GM12891 (cell line): ENCODE measurements around the gene TNFRSF4.
"Not testable (repeated sequence)": the region's sequence is repeated elsewhere in the genome, so short reads cannot be mapped to it uniquely, and the experiment has no call there.

Experiments used
- DNase-seq: peaks from one replicate; pipeline ENCODE4 v3.0.0; 2011; ENCODE audit warnings: low spot score; ENCODE audit not compliant: insufficient read length
- FAIRE-seq: peaks from 2 replicates; lab custom pipeline; 2011; peaks lifted over from hg19 to GRCh38; lab: Jason Lieb, UNC
- PAX5 ChIP-seq: IDR thresholded peaks from 2 replicates; pipeline ENCODE4 v1.6.1; 2011; ENCODE audit warnings: low read length, moderate library complexity, mild to moderate bottlenecking; ENCODE audit not compliant: insufficient read depth, severe bottlenecking
- POLR2A ChIP-seq: IDR thresholded peaks from 2 replicates; pipeline ENCODE4 v1.6.1; 2011; ENCODE audit warnings: low read depth, low read length, control low read depth
- POLR2AphosphoS5 ChIP-seq: IDR thresholded peaks from 2 replicates; pipeline ENCODE4 v1.6.1; 2011; ENCODE audit warnings: low read depth, low read length, control low read depth
- POU2F2 ChIP-seq: IDR thresholded peaks from 2 replicates; pipeline ENCODE4 v1.6.1; 2011; ENCODE audit warnings: low read depth, mild to moderate bottlenecking, control low read depth, low read length, moderate library complexity
- SPI1 ChIP-seq: IDR thresholded peaks from 2 replicates; pipeline ENCODE4 v1.6.1; 2011; ENCODE audit warnings: low read depth, low read length, control low read depth
- TAF1 ChIP-seq: IDR thresholded peaks from 2 replicates; pipeline ENCODE4 v1.6.1; 2011; ENCODE audit warnings: low read depth, low read length, control low read depth

TNFRSF4 gene

GRCh38 chr1:1200876-1201810 lies 12.8 kb downstream of the TNFRSF4 start:
- TF ChIP-seq SPI1, result no peak
- TF ChIP-seq POU2F2, result no peak
- no peak for TF ChIP-seq POLR2AphosphoS5
- no peak for TF ChIP-seq TAF1
- TF ChIP-seq POLR2A, result no peak
- TF ChIP-seq PAX5, result no peak
- FAIRE-seq (no peak), DNase-seq (no peak)

GRCh38 chr1:1199961-1200875 lies 13.7 kb downstream of the TNFRSF4 start:
- no peak for TF ChIP-seq TAF1
- TF ChIP-seq SPI1, result no peak
- TF ChIP-seq POLR2AphosphoS5, result no peak
- no peak for TF ChIP-seq POU2F2
- TF ChIP-seq PAX5, result no peak
- DNase-seq (no peak), FAIRE-seq (no peak)

GRCh38 chr1:1199141-1199960 lies 14.6 kb downstream of the TNFRSF4 start:
- no peak for TF ChIP-seq SPI1
- no peak for TF ChIP-seq POLR2AphosphoS5
- FAIRE-seq (no peak), DNase-seq (no peak)

- FAIRE-seq (no peak), DNase-seq (no peak)
- TF ChIP-seq POU2F2, result no peak
- no peak for TF ChIP-seq POLR2AphosphoS5
- no peak for TF ChIP-seq SPI1
- no peak for TF ChIP-seq TAF1
- TF ChIP-seq PAX5, result no peak
- TF ChIP-seq POLR2A, result no peak
Measured at GRCh38 chr1:1198423-1199140, 15.4 kb downstream of the TNFRSF4 start.

GRCh38 chr1:1197551-1198422 lies 16.2 kb downstream of the TNFRSF4 start:
- no peak for TF ChIP-seq TAF1
- TF ChIP-seq POU2F2, result no peak
- no peak for TF ChIP-seq SPI1
- TF ChIP-seq POLR2AphosphoS5, result no peak
- TF ChIP-seq PAX5, result no peak
- DNase-seq (no peak), FAIRE-seq (no peak)

- DNase-seq (no peak), FAIRE-seq (no peak)
- no peak for TF ChIP-seq POLR2A
- TF ChIP-seq PAX5, result no peak
- no peak for TF ChIP-seq POLR2AphosphoS5
- no peak for TF ChIP-seq POU2F2
- no peak for TF ChIP-seq TAF1
- no peak for TF ChIP-seq SPI1
Measured at GRCh38 chr1:1197188-1197500, 16.8 kb downstream of the TNFRSF4 start.

- FAIRE-seq (no peak), DNase-seq (no peak)
- TF ChIP-seq POU2F2 (no peak), PAX5 (no peak), POLR2AphosphoS5 (no peak), POLR2A (no peak), SPI1 (no peak), TAF1 (no peak)
Measured at GRCh38 chr1:1196431-1197187, 17.3 kb downstream of the TNFRSF4 start.

- not testable (repeated sequence) for DNase-seq, FAIRE-seq
Measured at GRCh38 chr1:1195726-1196125, 18.2 kb downstream of the TNFRSF4 start.
